Measurements from ENCODE around the gene CIB4. TPM values are rescaled to one million over a fixed set of nuclear protein-coding genes. Genes with fewer than 3 reads are reported as not detected.

The CIB4 gene
- total RNA-seq, 1 experiment from 2014 or later, result not detected

- TF ChIP-seq PRDM15 (CRISPR knock-in tag; IDR thresholded peaks at IDR 0.05) (no peak), ATF1 (CRISPR knock-in tag; IDR thresholded peaks at IDR 0.05) (no peak), TEAD1 (CRISPR knock-in tag; IDR thresholded peaks at IDR 0.05) (no peak)
- TF ChIP-seq, protein P1, sequence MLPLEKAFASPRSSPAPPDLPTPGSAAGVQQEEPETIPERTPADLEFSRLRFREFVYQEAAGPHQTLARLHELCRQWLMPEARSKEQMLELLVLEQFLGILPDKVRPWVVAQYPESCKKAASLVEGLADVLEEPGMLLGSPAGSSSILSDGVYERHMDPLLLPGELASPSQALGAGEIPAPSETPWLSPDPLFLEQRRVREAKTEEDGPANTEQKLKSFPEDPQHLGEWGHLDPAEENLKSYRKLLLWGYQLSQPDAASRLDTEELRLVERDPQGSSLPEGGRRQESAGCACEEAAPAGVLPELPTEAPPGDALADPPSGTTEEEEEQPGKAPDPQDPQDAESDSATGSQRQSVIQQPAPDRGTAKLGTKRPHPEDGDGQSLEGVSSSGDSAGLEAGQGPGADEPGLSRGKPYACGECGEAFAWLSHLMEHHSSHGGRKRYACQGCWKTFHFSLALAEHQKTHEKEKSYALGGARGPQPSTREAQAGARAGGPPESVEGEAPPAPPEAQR (CRISPR knock-in tag; IDR thresholded peaks at IDR 0.05), result no peak
- TF ChIP-seq, protein P2, sequence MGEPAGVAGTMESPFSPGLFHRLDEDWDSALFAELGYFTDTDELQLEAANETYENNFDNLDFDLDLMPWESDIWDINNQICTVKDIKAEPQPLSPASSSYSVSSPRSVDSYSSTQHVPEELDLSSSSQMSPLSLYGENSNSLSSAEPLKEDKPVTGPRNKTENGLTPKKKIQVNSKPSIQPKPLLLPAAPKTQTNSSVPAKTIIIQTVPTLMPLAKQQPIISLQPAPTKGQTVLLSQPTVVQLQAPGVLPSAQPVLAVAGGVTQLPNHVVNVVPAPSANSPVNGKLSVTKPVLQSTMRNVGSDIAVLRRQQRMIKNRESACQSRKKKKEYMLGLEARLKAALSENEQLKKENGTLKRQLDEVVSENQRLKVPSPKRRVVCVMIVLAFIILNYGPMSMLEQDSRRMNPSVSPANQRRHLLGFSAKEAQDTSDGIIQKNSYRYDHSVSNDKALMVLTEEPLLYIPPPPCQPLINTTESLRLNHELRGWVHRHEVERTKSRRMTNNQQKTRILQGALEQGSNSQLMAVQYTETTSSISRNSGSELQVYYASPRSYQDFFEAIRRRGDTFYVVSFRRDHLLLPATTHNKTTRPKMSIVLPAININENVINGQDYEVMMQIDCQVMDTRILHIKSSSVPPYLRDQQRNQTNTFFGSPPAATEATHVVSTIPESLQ (CRISPR knock-in tag; IDR thresholded peaks at IDR 0.05), result no peak
These were observed 12.8 kb upstream of the CIB4 start (continued) for GRCh38 chr2:26654061-26654340.

GRCh38 chr2:26653207-26654060 is 12.3 kb upstream of the CIB4 start:
- Mint-ChIP-seq H3K36me3 (no peaks in the 10 kb centered on the region; the same call in 1 of the 2 replicates), H3K9me3 (peaks cover 11% of the 10 kb centered on the region; the same call in 1 of the 2 replicates), H3K4me1 (peaks cover 21% of the 10 kb centered on the region), H3K27me3 (ENCODE audit: low read depth) (peaks cover 4% of the 10 kb centered on the region; the same call in 1 of the 2 replicates), H3K4me3 (no peak overlapping the region), H3K27ac (no peak overlapping the region)
- ChIA-PET CTCF (no interaction called here), POLR2A (no interaction called here)
- TF ChIP-seq STAT6 (CRISPR knock-in tag; conservative IDR thresholded peaks at IDR 0.05; ENCODE audit: low read depth), result no peak
- no peak for TF ChIP-seq PREB (CRISPR knock-in tag; IDR thresholded peaks at IDR 0.05; ENCODE audit: borderline replicate concordance)
- no peak for TF ChIP-seq FOXP4 (CRISPR knock-in tag; IDR thresholded peaks at IDR 0.05)
- no peak for TF ChIP-seq E2F5 (CRISPR knock-in tag; IDR thresholded peaks at IDR 0.05)
- no peak for TF ChIP-seq ZNF396 (CRISPR knock-in tag; IDR thresholded peaks at IDR 0.05; ENCODE audit: borderline replicate concordance)
- TF ChIP-seq, protein P3, sequence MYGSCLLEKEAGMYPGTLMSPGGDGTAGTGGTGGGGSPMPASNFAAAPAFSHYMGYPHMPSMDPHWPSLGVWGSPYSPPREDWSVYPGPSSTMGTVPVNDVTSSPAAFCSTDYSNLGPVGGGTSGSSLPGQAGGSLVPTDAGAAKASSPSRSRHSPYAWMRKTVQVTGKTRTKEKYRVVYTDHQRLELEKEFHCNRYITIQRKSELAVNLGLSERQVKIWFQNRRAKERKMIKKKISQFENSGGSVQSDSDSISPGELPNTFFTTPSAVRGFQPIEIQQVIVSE (CRISPR knock-in tag; IDR thresholded peaks at IDR 0.05; ENCODE audit: borderline replicate concordance), result no peak
- TF ChIP-seq IRF2 (CRISPR knock-in tag; IDR thresholded peaks at IDR 0.05; ENCODE audit: borderline replicate concordance, low read depth), result no peak
- no peak for TF ChIP-seq ZNF423 (CRISPR knock-in tag; IDR thresholded peaks at IDR 0.05)
- TF ChIP-seq, protein P4, sequence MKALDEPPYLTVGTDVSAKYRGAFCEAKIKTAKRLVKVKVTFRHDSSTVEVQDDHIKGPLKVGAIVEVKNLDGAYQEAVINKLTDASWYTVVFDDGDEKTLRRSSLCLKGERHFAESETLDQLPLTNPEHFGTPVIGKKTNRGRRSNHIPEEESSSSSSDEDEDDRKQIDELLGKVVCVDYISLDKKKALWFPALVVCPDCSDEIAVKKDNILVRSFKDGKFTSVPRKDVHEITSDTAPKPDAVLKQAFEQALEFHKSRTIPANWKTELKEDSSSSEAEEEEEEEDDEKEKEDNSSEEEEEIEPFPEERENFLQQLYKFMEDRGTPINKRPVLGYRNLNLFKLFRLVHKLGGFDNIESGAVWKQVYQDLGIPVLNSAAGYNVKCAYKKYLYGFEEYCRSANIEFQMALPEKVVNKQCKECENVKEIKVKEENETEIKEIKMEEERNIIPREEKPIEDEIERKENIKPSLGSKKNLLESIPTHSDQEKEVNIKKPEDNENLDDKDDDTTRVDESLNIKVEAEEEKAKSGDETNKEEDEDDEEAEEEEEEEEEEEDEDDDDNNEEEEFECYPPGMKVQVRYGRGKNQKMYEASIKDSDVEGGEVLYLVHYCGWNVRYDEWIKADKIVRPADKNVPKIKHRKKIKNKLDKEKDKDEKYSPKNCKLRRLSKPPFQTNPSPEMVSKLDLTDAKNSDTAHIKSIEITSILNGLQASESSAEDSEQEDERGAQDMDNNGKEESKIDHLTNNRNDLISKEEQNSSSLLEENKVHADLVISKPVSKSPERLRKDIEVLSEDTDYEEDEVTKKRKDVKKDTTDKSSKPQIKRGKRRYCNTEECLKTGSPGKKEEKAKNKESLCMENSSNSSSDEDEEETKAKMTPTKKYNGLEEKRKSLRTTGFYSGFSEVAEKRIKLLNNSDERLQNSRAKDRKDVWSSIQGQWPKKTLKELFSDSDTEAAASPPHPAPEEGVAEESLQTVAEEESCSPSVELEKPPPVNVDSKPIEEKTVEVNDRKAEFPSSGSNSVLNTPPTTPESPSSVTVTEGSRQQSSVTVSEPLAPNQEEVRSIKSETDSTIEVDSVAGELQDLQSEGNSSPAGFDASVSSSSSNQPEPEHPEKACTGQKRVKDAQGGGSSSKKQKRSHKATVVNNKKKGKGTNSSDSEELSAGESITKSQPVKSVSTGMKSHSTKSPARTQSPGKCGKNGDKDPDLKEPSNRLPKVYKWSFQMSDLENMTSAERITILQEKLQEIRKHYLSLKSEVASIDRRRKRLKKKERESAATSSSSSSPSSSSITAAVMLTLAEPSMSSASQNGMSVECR (CRISPR knock-in tag; IDR thresholded peaks at IDR 0.05; ENCODE audit: borderline replicate concordance), result no peak
- no peak for DNase-seq (ENCODE audit: low spot score)
- no peak for ATAC-seq

All from WTC11 (cell line).